HUES48 (cell line): Measurements from ENCODE around the gene TOLLIP.
"Not testable (repeated sequence)": the region's sequence is repeated elsewhere in the genome, so short reads cannot be mapped to it uniquely, and the experiment has no call there.

ENCODE experiments used
- H3K27ac ChIP-seq: one replicate; pipeline ENCODE4 v1.7.0; 2013; ENCODE audit warnings: low read depth, low read length, inconsistent platforms
- H3K27me3 ChIP-seq: 2 replicates; pipeline ENCODE4 v1.6.1; 2013; ENCODE audit warnings: mild to moderate bottlenecking, low read length; ENCODE audit not compliant: control insufficient read depth, insufficient read depth
- H3K36me3 ChIP-seq: 2 replicates; pipeline ENCODE4 v1.6.1; 2013; ENCODE audit warnings: low read length; ENCODE audit not compliant: control insufficient read depth, insufficient read depth
- H3K4me1 ChIP-seq: 2 replicates; pipeline ENCODE4 v1.6.1; 2013; ENCODE audit warnings: mild to moderate bottlenecking, low read length; ENCODE audit not compliant: control insufficient read depth, insufficient read depth
- H3K4me3 ChIP-seq: 2 replicates; pipeline ENCODE4 v1.5.1; 2013; ENCODE audit warnings: mild to moderate bottlenecking, low read depth, low read length
- H3K9ac ChIP-seq: 2 replicates; pipeline ENCODE4 v1.6.1; 2013; ENCODE audit warnings: mild to moderate bottlenecking, low read depth, low read length, moderate library complexity
- H3K9me3 ChIP-seq: 2 replicates; pipeline ENCODE4 v1.6.1; 2013; ENCODE audit warnings: low read length; ENCODE audit not compliant: control insufficient read depth, insufficient read depth

TOLLIP gene

GRCh38 chr11:1309498-1310317 is at the start of gene TOLLIP:
Gene TOLLIP, minus strand, starts transcription at chr11:1309632. Its CDS starts 134 bp downstream, at chr11:1309498.
- H3K27ac ChIP-seq, result peak within 1 kb of the TSS; percentile 75
- peaks cover 6% of the 10 kb centered on the region; the same call in 1 of the 2 replicates for H3K4me1 ChIP-seq
- peaks cover 5% of the 10 kb centered on the region; the same call in 1 of the 2 replicates for H3K36me3 ChIP-seq
- peak within 1 kb of the TSS; percentile 80 for H3K9ac ChIP-seq
- peak within 1 kb of the TSS; percentile 76 for H3K4me3 ChIP-seq
- H3K27me3 ChIP-seq, result no peaks in the 10 kb centered on the region
- no peaks in the 10 kb centered on the region for H3K9me3 ChIP-seq

GRCh38 chr11:1358931-1359330 is 49.5 kb upstream of the TOLLIP start:
- not testable (repeated sequence) for H3K4me1 ChIP-seq, H3K4me3 ChIP-seq, H3K27ac ChIP-seq, H3K36me3 ChIP-seq, H3K9ac ChIP-seq, H3K27me3 ChIP-seq
- peaks cover 15% of the 10 kb centered on the region for H3K9me3 ChIP-seq

GRCh38 chr11:1358286-1358685 is 48.9 kb upstream of the TOLLIP start:
- no peak overlapping the region for H3K27ac ChIP-seq
- H3K27me3 ChIP-seq, result no peaks in the 10 kb centered on the region
- no peak overlapping the region for H3K9ac ChIP-seq
- no peak overlapping the region for H3K4me3 ChIP-seq
- no peaks in the 10 kb centered on the region for H3K36me3 ChIP-seq
- peaks cover 9% of the 10 kb centered on the region for H3K9me3 ChIP-seq
- no peaks in the 10 kb centered on the region for H3K4me1 ChIP-seq

GRCh38 chr11:1356478-1356960 is 47.1 kb upstream of the TOLLIP start:
- H3K27ac ChIP-seq, result no peak overlapping the region
- no peak overlapping the region for H3K4me3 ChIP-seq
- H3K4me1 ChIP-seq, result no peaks in the 10 kb centered on the region
- H3K9ac ChIP-seq, result no peak overlapping the region
- H3K36me3 ChIP-seq, result no peaks in the 10 kb centered on the region
- peaks cover 8% of the 10 kb centered on the region; the same call in 1 of the 2 replicates for H3K9me3 ChIP-seq
- H3K27me3 ChIP-seq, result no peaks in the 10 kb centered on the region

- H3K27ac ChIP-seq, result no peak overlapping the region
- H3K4me1 ChIP-seq, result no peaks in the 10 kb centered on the region
- H3K27me3 ChIP-seq, result no peaks in the 10 kb centered on the region
- H3K9me3 ChIP-seq, result peaks cover 5% of the 10 kb centered on the region; the same call in 1 of the 2 replicates
- H3K9ac ChIP-seq, result no peak overlapping the region
- no peak overlapping the region for H3K4me3 ChIP-seq
- H3K36me3 ChIP-seq, result no peaks in the 10 kb centered on the region
These were observed 46.6 kb upstream of the TOLLIP start for GRCh38 chr11:1356007-1356435.

- Histone ChIP-seq H3K4me3 (no peak overlapping the region), H3K9ac (no peak overlapping the region), H3K36me3 (no peaks in the 10 kb centered on the region), H3K27ac (no peak overlapping the region), H3K4me1 (no peaks in the 10 kb centered on the region), H3K27me3 (no peaks in the 10 kb centered on the region), H3K9me3 (no peaks in the 10 kb centered on the region)
These were observed 44.9 kb upstream of the TOLLIP start for GRCh38 chr11:1354125-1354938.

GRCh38 chr11:1353383-1354124 is 44.1 kb upstream of the TOLLIP start:
- Histone ChIP-seq H3K27me3 (no peaks in the 10 kb centered on the region), H3K36me3 (no peaks in the 10 kb centered on the region), H3K27ac (no peak overlapping the region), H3K9me3 (no peaks in the 10 kb centered on the region), H3K4me1 (no peaks in the 10 kb centered on the region), H3K9ac (no peak overlapping the region), H3K4me3 (no peak overlapping the region)

GRCh38 chr11:1352696-1353382 is 43.4 kb upstream of the TOLLIP start:
- no peaks in the 10 kb centered on the region for H3K27me3 ChIP-seq
- H3K4me3 ChIP-seq, result no peak overlapping the region
- no peaks in the 10 kb centered on the region for H3K36me3 ChIP-seq
- H3K27ac ChIP-seq, result no peak overlapping the region
- no peaks in the 10 kb centered on the region for H3K9me3 ChIP-seq
- H3K9ac ChIP-seq, result no peak overlapping the region
- H3K4me1 ChIP-seq, result no peaks in the 10 kb centered on the region

- H3K27ac ChIP-seq, result peak overlapping the region; percentile 32
- H3K27me3 ChIP-seq, result no peaks in the 10 kb centered on the region
- no peaks in the 10 kb centered on the region for H3K4me1 ChIP-seq
- no peaks in the 10 kb centered on the region for H3K9me3 ChIP-seq
- H3K36me3 ChIP-seq, result no peaks in the 10 kb centered on the region
- H3K4me3 ChIP-seq, result no peak overlapping the region
- no peak overlapping the region for H3K9ac ChIP-seq
These were observed 42.0 kb upstream of the TOLLIP start for GRCh38 chr11:1351278-1351937.
